GM20000 (cell line): ENCODE measurements around the gene TUFM.

Experiments used
- DNase-seq: peaks from one replicate; pipeline ENCODE4 v3.0.0; 2012; ENCODE audit warnings: low spot score
- TF ChIP-seq, protein P1 (sequence below): IDR thresholded peaks from 2 replicates; pipeline ENCODE4 v1.5.1; 2012; ENCODE audit warnings: mild to moderate bottlenecking, control low read depth; ENCODE audit errors: extremely low read depth, missing control alignments

Gene TUFM

DNA sequence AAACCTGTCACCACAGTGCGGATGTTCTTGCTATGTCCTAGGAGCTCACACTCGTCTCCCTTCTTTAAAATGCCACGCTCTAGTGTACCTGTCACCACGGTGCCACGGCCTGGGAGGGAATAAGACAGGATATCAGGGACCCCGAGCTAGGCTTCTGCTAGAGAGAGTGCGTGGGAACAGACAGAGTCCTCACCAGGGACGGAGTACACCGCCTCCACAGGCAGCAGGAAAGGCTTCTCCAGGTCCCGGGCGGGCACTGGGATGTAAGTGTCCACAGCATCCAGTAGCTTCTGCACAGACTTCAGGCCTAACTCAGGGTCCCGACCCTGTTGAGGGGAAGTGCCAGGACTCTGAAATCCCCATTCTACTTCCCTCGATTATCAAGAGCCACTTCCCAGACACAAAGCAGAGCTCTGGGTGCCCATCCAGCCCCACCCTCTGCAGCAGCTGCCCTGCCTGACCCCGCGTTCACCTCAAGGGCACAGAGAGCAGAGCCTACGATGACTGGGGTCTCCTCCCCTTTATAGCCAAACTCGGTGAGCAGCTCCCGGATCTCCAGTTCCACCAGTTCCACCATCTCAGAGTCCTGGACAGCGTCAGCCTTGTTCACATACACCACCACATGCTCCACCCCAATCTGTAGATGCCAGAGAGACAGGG lies 1.8 kb downstream of the TUFM start:
- no peak for DNase-seq
- TF ChIP-seq, protein P1, sequence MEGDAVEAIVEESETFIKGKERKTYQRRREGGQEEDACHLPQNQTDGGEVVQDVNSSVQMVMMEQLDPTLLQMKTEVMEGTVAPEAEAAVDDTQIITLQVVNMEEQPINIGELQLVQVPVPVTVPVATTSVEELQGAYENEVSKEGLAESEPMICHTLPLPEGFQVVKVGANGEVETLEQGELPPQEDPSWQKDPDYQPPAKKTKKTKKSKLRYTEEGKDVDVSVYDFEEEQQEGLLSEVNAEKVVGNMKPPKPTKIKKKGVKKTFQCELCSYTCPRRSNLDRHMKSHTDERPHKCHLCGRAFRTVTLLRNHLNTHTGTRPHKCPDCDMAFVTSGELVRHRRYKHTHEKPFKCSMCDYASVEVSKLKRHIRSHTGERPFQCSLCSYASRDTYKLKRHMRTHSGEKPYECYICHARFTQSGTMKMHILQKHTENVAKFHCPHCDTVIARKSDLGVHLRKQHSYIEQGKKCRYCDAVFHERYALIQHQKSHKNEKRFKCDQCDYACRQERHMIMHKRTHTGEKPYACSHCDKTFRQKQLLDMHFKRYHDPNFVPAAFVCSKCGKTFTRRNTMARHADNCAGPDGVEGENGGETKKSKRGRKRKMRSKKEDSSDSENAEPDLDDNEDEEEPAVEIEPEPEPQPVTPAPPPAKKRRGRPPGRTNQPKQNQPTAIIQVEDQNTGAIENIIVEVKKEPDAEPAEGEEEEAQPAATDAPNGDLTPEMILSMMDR: no peak

DNA sequence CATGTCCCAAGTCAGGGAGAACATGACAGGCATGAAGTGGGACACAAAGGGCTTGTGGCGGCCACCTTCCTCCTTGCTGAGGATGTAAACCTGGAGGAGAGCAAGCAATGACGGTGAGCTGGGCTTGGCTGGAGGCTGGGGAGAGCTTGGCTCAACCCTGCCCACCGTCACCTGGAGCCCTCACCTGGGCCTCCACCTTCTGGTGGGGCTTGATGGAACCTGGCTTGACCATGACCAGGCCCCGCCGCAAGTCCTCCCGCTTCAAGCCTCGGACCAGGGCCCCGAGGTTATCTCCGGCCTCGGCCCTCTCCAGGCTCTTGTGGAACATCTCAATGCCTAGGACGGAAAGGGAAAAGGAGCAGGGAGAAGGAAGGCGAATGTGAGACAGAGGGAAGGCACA lies 2.4 kb downstream of the TUFM start:
- DNase-seq: no peak
- TF ChIP-seq, protein P1: no peak

DNA sequence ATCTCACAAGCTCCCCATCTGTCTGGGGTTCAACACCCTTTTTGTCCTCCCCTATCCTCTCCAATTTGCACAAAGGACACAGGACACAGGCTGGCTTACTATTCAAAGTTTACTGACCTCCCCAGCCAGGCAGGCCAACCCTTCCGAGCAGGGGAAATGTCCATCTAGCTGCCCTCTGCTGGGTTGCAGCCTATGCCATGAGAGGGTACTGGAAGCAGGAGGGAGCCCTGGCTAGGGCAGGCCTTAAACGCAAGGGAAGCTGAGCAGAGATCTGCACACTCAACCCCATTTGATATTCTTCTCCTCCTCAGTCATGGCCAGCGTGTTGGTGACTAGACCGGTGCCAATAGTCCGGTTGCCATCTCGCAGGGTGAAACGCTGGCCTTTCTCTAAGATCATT lies 3.5 kb downstream of the TUFM start:
- TF ChIP-seq, protein P1: no peak
- DNase-seq: no peak

DNA sequence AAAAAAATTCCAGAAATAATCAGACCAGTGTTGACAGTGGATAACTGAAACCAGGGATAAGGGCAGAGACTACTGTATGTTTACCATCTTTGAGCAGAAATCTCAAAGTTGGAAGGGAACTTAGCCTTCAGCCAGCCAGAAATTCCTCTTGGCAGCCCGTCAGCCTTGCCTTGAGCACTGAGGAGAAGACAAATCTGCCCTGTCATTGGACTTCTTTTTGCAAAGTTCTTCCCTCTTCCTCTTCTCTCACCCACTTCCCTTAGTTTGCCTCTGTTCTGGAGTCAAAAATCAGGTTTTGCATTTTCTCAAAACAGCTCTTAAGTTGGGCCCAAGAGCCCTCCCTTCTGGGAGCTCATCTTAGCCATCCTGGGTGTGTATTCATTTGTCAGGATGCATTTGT lies 6.2 kb downstream of the TUFM start:
- DNase-seq: no peak
- TF ChIP-seq, protein P1: no peak

GRCh38 chr16:28839004-28839639 lies 7.0 kb downstream of the TUFM start:
- no peak for DNase-seq
- TF ChIP-seq, protein P1: no peak

GRCh38 chr16:28838558-28838918 lies 7.6 kb downstream of the TUFM start:
- TF ChIP-seq, protein P1: no peak
- DNase-seq: peak; percentile 7

- DNase-seq: no peak
- TF ChIP-seq, protein P1: no peak
Observed at GRCh38 chr16:28837672-28838557, 8.2 kb downstream of the TUFM start.
